HG03457 (cell line): ENCODE results near the gene HSF2BP.
"Not testable (repeated sequence)": the region's sequence is repeated elsewhere in the genome, so short reads cannot be mapped to it uniquely, and the experiment has no call there.

Source experiments
- ATAC-seq: cut with Tn5 transposase; IDR thresholded peaks from one replicate; pipeline ENCODE4 v1.9.1; 2021; ENCODE audit warnings: moderate number of reproducible peaks; ENCODE audit not compliant: unreplicated experiment

The HSF2BP gene

GRCh38 chr21:43522495-43523131, 136.7 kb downstream of the HSF2BP start:
- not testable (repeated sequence) for ATAC-seq

- not testable (repeated sequence) for ATAC-seq
Observed at GRCh38 chr21:43517701-43518100, 141.6 kb downstream of the HSF2BP start.

- ATAC-seq, result not testable (repeated sequence)
Observed at GRCh38 chr21:43516860-43517627, 142.2 kb downstream of the HSF2BP start.

- ATAC-seq, result not testable (repeated sequence)
Observed at GRCh38 chr21:43516295-43516847, 142.9 kb downstream of the HSF2BP start.

GRCh38 chr21:43514834-43515233, 144.5 kb downstream of the HSF2BP start:
- not testable (repeated sequence) for ATAC-seq

GRCh38 chr21:43513023-43513422, 146.3 kb downstream of the HSF2BP start:
- not testable (repeated sequence) for ATAC-seq

- not testable (repeated sequence) for ATAC-seq
Observed at GRCh38 chr21:43511209-43511608, 148.1 kb downstream of the HSF2BP start.

- not testable (repeated sequence) for ATAC-seq
Observed at GRCh38 chr21:43510669-43511068, 148.6 kb downstream of the HSF2BP start.

- ATAC-seq, result not testable (repeated sequence)
Observed at GRCh38 chr21:43503892-43504291, 155.4 kb downstream of the HSF2BP start.

GRCh38 chr21:43503075-43503750, 156.1 kb downstream of the HSF2BP start:
- not testable (repeated sequence) for ATAC-seq

GRCh38 chr21:43502407-43503071, 156.7 kb downstream of the HSF2BP start:
- ATAC-seq, result not testable (repeated sequence)

- ATAC-seq, result not testable (repeated sequence)
Observed at GRCh38 chr21:43498924-43499323, 160.4 kb downstream of the HSF2BP start.

GRCh38 chr21:43498065-43498464, 161.2 kb downstream of the HSF2BP start:
- not testable (repeated sequence) for ATAC-seq

GRCh38 chr21:43494279-43495012, 164.8 kb downstream of the HSF2BP start:
- not testable (repeated sequence) for ATAC-seq

GRCh38 chr21:43493471-43493870, 165.8 kb downstream of the HSF2BP start:
- ATAC-seq, result not testable (repeated sequence)

GRCh38 chr21:43488235-43488634, 171.1 kb downstream of the HSF2BP start:
- ATAC-seq, result not testable (repeated sequence)

GRCh38 chr21:43486051-43486450, 173.2 kb downstream of the HSF2BP start:
- not testable (repeated sequence) for ATAC-seq

- not testable (repeated sequence) for ATAC-seq
Observed at GRCh38 chr21:43485016-43485415, 174.3 kb downstream of the HSF2BP start.

GRCh38 chr21:43479197-43479596, 180.1 kb downstream of the HSF2BP start:
- not testable (repeated sequence) for ATAC-seq
